HL-60 (cell line): Measurements from ENCODE around the gene TP53TG5.
A peak's percentile ranks its signal among the peaks of the same experiment; 100 is the strongest.

Experiments used
- DNase-seq, 2 experiments: peaks; one replicate each; pipeline ENCODE4 v3.0.0-alpha.2; 2010 to 2020; ENCODE audit warnings: low read depth in 1 of 2, low spot score in 1 of 2
- H3K27ac ChIP-seq: fragments of 250-450 bp; sonication (Bioruptor Pico); replicated peaks from 2 replicates; pipeline ENCODE4 v1.5.1; 2020; ENCODE audit warnings: mild to moderate bottlenecking, moderate library complexity
- H3K27me3 ChIP-seq: fragments of 250-450 bp; sonication (Bioruptor Pico); 2 replicates; pipeline ENCODE4 v1.5.1; 2021; ENCODE audit warnings: mild to moderate bottlenecking, moderate library complexity; ENCODE audit not compliant: insufficient read depth, poor library complexity, severe bottlenecking
- H3K4me3 ChIP-seq: replicated peaks from 2 replicates; pipeline ENCODE4 v1.5.1; 2011; ENCODE audit warnings: mild to moderate bottlenecking, control low read depth, low read length; ENCODE audit not compliant: insufficient read depth
- CTCF ChIP-seq: IDR thresholded peaks from one replicate; pipeline ENCODE4 v1.5.1; 2011; ENCODE audit warnings: low read length, control low read depth, inconsistent platforms; ENCODE audit not compliant: insufficient read depth
- GABPA ChIP-seq: IDR thresholded peaks from 2 replicates; pipeline ENCODE4 v1.6.1; 2012; ENCODE audit warnings: low read depth
- POLR2AphosphoS5 ChIP-seq: IDR thresholded peaks from 2 replicates; pipeline ENCODE4 v1.6.1; 2012; ENCODE audit warnings: low read depth
- REST ChIP-seq: IDR thresholded peaks from 2 replicates; pipeline ENCODE4 v1.6.1; 2012; ENCODE audit warnings: low read depth; ENCODE audit not compliant: insufficient replicate concordance
- SPI1 ChIP-seq: IDR thresholded peaks from 2 replicates; pipeline ENCODE4 v1.6.1; 2012; ENCODE audit warnings: low read depth, mild to moderate bottlenecking, borderline replicate concordance

The TP53TG5 gene

DNA sequence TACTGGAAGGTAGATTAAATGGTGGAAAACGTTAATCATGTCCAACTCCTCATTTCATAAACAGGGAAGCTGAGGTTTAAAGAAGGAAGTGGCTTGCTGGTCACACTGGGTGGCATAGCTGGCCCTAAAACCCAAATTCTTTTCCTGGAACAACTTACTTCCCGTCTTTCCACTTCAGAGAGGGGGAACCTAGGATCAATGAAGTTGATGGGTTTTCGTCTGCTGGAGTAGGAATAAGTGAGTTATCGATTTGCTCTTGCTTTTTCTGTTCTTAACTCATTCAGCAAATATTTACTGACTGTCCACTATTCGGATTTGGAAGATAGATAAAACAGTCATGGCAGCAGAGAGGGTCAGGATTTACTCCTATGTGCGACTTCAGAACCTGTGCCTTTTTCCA lies 16.3 kb downstream of the TP53TG5 start:
- Histone ChIP-seq H3K27ac (peak overlapping the region; percentile 86), H3K27me3 (no peaks in the 10 kb centered on the region), H3K4me3 (no peak overlapping the region)
- peak in 1 of 2 experiments; percentile 40 for DNase-seq
- TF ChIP-seq POLR2AphosphoS5 (no peak), CTCF (no peak), SPI1 (peak; percentile 88)

GRCh38 chr20:45359406-45360148 lies 18.5 kb downstream of the TP53TG5 start:
- H3K4me3 ChIP-seq = no peak overlapping the region
- TF ChIP-seq POLR2AphosphoS5 = no peak
- no peak for TF ChIP-seq REST
- TF ChIP-seq GABPA = no peak
- TF ChIP-seq SPI1 = no peak
- TF ChIP-seq CTCF = no peak
- no peak overlapping the region for H3K27ac ChIP-seq
- no peaks in the 10 kb centered on the region for H3K27me3 ChIP-seq
- no peak for DNase-seq

DNA sequence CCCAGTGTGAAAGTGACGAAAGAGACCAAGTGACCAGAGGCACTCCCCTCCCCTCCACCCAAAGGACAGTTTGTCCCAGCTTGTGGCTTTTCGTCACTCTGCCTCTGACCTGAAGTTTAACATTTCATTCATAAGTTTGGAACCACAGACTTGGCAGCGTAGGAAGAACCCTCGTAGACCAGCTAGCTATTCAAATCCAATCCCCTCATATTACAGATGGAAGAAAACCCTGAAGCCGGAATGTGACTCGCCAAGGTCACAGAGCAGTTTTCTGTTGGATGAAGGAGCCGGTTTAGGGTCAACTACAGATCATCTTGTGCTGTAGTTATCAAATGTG lies 19.1 kb downstream of the TP53TG5 start:
- H3K4me3 ChIP-seq = no peak overlapping the region
- H3K27ac ChIP-seq = no peak overlapping the region
- H3K27me3 ChIP-seq = no peaks in the 10 kb centered on the region
- DNase-seq = no peak
- no peak for TF ChIP-seq CTCF
- no peak for TF ChIP-seq GABPA
- TF ChIP-seq POLR2AphosphoS5 = no peak
- TF ChIP-seq REST = no peak
- no peak for TF ChIP-seq SPI1
